Measurements from ENCODE around the gene RAB26.

Gene RAB26

GRCh38 chr16:2145843-2146242 is 2.6 kb upstream of the RAB26 start:
- no peak for DNase-seq

- no peak for DNase-seq
Measured at GRCh38 chr16:2147378-2147777, 1.0 kb upstream of the RAB26 start.

- no peak for DNase-seq
Measured at GRCh38 chr16:2148714-2149629, 547 bp downstream of the RAB26 start.

- no peak for DNase-seq
Measured at GRCh38 chr16:2149630-2150417, 1.4 kb downstream of the RAB26 start.

GRCh38 chr16:2150418-2151187 is 2.2 kb downstream of the RAB26 start:
- DNase-seq: no peak

GRCh38 chr16:2151188-2152091 is 3.0 kb downstream of the RAB26 start:
- no peak for DNase-seq

- DNase-seq: no peak
Measured at GRCh38 chr16:2152695-2153506, 4.5 kb downstream of the RAB26 start.

- no peak for DNase-seq
Measured at GRCh38 chr16:2154533-2155090, 6.2 kb downstream of the RAB26 start.

GRCh38 chr16:2155091-2155950 is 6.9 kb downstream of the RAB26 start, which contains the start of gene TRAF7:
TRAF7 (plus strand) TSS chr16:2155782; CDS start chr16:2163921, 8,139 bp downstream.
- DNase-seq: peak; percentile 97

- no peak for DNase-seq
Measured at GRCh38 chr16:2155977-2156848, 7.8 kb downstream of the RAB26 start.

- DNase-seq: no peak
Measured at GRCh38 chr16:2156849-2157224, 8.4 kb downstream of the RAB26 start.

GRCh38 chr16:2157480-2158261 is 9.2 kb downstream of the RAB26 start:
- no peak for DNase-seq

GRCh38 chr16:2158262-2158638 is 9.8 kb downstream of the RAB26 start:
- no peak for DNase-seq

GRCh38 chr16:2159175-2159838 is 10.9 kb downstream of the RAB26 start:
- no peak for DNase-seq

GRCh38 chr16:2160915-2161551 is 12.6 kb downstream of the RAB26 start:
- DNase-seq: no peak

- no peak for DNase-seq
Measured at GRCh38 chr16:2161911-2162310, 13.5 kb downstream of the RAB26 start.

- no peak for DNase-seq
Measured at GRCh38 chr16:2162676-2163118, 14.3 kb downstream of the RAB26 start.

Measured in SIG-M5 (cell line).